Stimulated activated CD8-positive, alpha-beta memory T cell treated with anti-CD3 and anti-CD28 coated beads, Interleukin-4, amount 100 ng/mL, for 4 hours (primary cell): ENCODE data around the gene NCLN.
"Not testable (repeated sequence)": the region's sequence is repeated elsewhere in the genome, so short reads cannot be mapped to it uniquely, and the experiment has no call there.

Experiments
- DNase-seq, 2 donors: peaks; one replicate each; pipeline ENCODE4 v3.0.0-alpha.2; 2020; ENCODE audit warnings: low read depth in 2 of 2, low spot score in 1 of 2

The NCLN gene

GRCh38 chr19:3179739-3180293 lies 5.9 kb upstream of the NCLN start:
- no peak for DNase-seq

DNA sequence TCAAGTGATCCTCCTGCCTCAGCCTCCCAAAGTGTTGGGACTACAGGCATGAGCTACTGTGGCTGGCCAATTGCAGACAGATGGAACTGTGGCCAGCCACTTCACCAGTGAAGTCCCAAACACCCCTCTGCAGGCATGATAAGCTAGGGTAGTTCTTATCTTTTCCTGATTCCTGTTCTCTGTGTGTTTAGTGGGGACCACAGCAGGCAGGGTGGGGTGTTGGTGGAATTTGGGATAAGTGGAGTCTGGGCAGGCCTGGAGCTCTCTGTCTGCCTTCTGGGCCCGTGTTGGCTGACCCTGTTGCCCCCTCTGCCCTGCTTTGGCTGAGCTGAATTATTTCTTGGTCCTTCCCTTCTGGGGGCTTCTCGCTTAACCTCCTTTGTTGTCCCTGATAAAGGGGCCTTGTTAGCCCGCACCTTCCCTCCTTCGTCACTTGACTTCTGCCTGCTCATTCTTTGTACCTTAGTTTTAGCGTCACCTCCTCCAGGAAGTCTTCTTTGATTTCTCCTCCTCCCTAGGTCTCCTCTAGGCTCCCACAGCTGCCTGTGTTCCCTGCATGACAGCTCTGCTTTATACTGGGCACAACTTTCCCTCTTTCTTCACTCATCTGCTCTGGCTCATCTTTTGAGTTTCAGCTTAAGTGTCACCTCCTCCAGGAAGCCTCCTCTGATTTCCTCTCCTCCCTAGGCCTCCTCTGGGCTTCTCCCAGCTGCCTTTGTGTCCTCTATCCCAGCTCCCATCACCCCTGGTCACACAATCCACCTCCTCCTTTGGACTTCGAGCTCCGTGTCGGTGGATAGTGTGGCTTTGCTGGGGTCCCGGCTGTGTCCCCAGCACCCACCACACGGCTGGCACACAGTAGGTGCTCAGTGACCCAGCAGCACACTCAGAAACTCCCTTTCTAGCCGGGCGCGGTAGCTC lies 1.7 kb upstream of the NCLN start:
- DNase-seq, result no peak

DNA sequence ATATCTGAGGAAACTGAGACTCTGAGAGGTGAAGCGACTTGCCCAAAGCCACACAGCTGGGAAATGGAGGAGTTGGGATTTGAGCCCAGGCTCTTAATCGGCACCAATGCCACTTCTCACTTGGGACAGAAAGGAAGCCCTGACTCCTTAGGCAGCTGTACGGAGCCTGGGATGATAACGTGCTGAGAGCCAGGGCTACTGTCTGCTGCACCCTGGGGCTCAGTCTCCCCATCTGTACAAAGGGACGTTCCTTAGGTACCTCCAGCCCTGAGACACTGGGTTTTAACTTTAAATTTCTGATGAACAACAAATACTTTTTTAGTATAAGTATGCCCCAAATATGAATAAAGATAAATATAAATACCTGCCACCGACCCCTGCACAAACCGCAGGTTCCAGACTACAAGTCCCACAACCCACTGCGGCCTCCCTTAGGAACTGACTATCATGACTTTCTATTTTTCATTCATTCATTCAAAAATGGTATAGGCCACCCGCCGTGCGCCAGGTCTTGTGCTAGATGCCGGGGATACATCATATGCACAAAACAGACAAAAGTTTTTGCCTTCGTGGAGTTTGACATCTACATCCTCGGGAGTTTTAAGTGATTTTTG lies 776 bp upstream of the NCLN start:
- peak in 1 of 2 donors; percentile 36 for DNase-seq

DNA sequence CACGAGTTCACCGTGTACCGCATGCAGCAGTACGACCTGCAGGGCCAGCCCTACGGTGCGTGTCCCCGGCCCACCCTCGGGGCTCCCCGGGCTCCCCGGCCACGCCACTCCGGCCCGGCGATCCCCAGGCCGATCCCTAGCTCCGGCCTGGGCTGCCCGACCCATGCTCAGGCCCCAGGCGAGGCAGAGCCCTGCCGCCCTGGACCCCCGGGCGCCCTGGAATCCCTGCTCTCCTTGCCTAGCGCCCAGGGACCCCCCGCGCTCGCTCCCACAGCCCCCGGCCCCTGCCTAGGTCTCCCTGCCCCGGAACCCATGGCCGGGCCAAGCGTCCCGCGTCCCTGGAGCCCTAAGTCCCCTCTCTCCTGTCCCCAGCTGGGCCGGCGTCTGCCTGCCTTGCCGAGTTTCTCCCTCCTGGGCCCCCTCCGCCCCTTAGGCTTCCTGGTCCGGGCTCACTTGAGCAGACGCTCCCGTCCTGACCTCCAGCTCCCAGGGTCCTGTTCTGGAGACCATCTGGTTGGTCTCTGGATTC lies 494 bp downstream of the NCLN start:
- DNase-seq, result no peak

GRCh38 chr19:3186891-3187661 lies 1.3 kb downstream of the NCLN start:
- DNase-seq, result no peak

DNA sequence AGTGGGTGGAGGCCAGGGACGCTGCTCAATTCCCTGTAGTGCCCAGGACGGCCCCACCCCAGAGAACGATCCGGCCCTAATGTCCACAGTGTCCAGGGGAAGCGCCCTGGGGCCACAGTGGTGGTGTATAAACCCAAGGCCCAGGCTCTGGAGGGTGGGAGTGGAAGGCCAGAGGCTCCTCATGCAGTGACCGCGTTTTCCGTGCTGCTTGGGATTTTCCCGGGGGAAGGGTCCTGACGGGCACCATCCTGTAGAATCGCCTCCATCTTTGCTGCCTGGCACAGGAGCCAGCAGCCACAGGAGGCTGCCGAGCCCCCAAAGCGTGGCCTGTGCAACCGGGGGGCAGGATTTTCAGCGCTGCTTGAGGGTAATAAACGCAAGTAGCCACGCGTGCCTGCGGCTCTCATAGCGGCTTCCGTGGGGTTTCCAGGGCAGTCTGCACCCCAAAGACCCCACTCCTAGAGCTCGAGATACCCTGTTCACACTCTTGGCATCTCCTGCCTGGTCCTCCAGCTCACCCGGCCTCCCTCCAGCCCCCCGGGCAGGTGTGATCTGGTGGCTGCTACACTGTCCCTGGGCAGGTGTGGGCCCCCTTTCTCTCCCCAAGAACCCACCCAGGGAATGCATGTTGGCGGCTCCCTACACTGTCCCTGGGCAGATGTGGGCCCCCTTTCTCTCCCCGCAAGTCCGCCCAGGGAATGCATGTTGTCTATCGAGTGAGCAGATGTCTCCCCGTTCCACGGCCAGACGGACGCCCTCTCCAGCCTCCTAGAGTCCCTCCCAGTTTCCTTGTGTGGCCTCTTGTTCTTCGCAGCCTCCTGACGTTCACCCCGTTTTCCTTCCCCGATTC lies 2.2 kb downstream of the NCLN start:
- DNase-seq, result no peak

DNA sequence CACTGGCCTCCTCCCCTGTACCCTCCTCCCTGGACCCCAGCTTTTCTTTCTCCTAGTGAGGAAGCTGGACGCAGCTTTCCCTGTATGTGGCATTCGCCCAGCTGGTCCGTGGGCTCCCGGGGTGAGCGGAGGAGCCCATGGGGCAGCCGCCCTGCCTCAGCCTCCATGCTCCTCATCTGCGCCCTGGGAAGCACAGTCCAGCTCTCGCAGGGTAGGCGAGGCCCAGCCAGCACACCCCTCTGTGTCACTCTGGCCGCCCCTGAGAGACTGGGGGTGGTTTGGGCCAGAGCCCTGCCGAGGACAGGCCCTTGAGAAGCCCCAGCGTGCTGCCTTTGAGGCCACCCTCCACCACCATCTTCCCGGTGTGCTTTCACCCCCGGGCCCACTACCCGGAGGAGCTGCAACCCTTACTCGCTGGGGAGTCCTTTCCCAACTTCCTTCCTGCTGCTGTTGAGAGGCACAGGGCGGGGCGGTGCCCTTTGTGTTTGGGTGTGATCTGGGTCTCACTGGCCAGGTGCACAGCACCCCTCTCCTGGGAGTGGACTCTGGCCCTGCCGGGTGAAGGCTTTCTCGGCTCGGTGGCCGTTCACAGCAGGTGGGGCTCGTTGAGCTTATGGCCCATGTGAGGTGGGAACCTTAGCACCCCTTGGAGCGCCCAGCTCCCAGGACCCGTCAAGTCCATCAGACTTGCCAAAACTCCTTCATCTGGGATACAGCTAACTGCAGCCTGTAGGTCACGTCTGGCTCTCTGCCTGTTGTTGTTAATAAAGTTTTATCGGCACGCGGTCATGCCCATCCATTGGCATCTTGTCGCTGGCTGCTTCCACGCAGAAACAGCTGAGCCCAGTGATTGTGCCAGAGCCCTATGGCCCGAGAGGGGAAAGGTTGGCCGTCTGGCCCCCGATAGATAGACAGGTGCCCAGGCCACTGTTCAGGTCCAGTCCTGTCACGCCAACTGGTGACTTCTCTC lies 3.2 kb downstream of the NCLN start:
- DNase-seq, result no peak

GRCh38 chr19:3189702-3190469 lies 4.2 kb downstream of the NCLN start:
- no peak for DNase-seq

DNA sequence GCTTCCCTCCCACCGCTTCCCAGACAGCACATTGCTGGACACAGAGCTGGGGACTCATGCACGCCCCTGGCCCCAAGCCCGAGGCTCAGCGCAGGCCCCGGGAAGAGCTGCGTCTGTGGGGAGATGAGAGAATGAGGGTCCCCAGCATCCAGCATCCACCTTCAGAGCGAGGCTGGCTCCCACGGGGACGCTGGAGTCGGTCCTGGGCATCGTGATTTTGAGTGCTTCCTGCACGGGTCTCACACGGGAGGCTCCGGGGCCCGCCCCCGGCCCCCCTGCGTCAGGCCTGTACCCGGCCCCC lies 4.7 kb downstream of the NCLN start:
- DNase-seq, result no peak

GRCh38 chr19:3190921-3191805 lies 5.4 kb downstream of the NCLN start:
- no peak for DNase-seq

DNA sequence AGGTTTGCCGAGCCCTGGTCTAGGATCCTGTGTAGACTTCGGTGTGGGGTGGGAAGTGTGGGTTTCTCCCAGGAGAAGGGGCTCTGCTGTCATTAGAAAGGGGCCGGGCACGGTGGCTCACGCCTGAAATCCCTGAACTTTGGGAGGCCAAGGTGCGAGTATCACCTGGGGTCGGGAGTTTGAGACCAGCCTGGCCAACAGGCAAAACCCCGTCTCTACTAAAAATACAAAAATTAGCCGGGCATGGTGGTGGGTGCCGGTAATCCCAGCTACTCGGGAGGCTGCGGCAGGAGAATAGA lies 6.0 kb downstream of the NCLN start:
- not testable (repeated sequence) for DNase-seq

GRCh38 chr19:3192228-3192635 lies 6.5 kb downstream of the NCLN start:
- no peak for DNase-seq

GRCh38 chr19:3192684-3193083 lies 7.0 kb downstream of the NCLN start:
- no peak for DNase-seq

- DNase-seq, result no peak
Observed at GRCh38 chr19:3193256-3194105, 7.8 kb downstream of the NCLN start.

- no peak for DNase-seq
Observed at GRCh38 chr19:3194106-3195087, 8.7 kb downstream of the NCLN start.
